Measurements from ENCODE around the gene OR9Q1. TPM values are rescaled to one million over a fixed set of nuclear protein-coding genes. Genes with fewer than 3 reads are reported as not detected.

OR9Q1 gene
- polyA plus RNA-seq, 2 donors: not detected

DNA sequence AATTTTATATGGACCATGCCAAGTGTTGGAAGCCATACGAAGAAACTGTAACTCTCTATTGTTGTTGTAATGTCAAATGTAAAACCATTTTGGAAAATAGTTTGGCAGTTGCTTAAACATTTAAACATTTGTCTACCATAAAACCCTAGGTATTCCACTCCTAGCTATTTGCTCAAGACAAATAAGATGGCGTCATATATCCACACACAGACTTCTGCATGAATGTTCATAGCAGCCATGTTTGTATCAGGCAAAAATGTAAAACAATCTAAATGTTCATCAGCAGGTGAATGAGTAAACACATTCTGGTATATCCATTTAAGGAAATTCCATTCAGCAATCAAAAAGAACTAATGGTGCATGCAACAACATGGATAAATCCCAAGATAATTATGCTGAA, 73.8 kb downstream of the OR9Q1 start:
- Histone ChIP-seq H3K36me3 (ENCODE audit: control insufficient read depth in 2 of 2, insufficient read depth in 2 of 2, low read length in 1 of 2) (no peaks in the 10 kb centered on the region), H3K4me1 (ENCODE audit: control insufficient read depth in 2 of 2, insufficient read depth in 2 of 2, low read length in 1 of 2) (no peaks in the 10 kb centered on the region), H3K27ac (ENCODE audit: low read depth in 2 of 2, low read length in 1 of 2) (no peak overlapping the region), H3K27me3 (ENCODE audit: control insufficient read depth in 1 of 2, insufficient read depth in 2 of 2, low read length in 2 of 2) (no peaks in the 10 kb centered on the region), H3K9me3 (ENCODE audit: control insufficient read depth in 2 of 2, insufficient read depth in 1 of 2, low read depth in 1 of 2, low read length in 1 of 2) (no peaks in the 10 kb centered on the region), H3K4me3 (ENCODE audit: low read depth in 1 of 2, low read length in 2 of 2) (no peak overlapping the region)
- WGBS, 2 donors: 71 to 77% methylated on average over 2 of the region's 2 CpGs

GRCh38 chr11:58121096-58121495, 97.4 kb downstream of the OR9Q1 start:
- no peak overlapping the region for H3K27ac ChIP-seq (ENCODE audit: low read depth in 2 of 2, low read length in 1 of 2)
- no peaks in the 10 kb centered on the region for H3K27me3 ChIP-seq (ENCODE audit: control insufficient read depth in 1 of 2, insufficient read depth in 2 of 2, low read length in 2 of 2)
- WGBS, 2 donors: 73 to 76% methylated on average over 1 of the region's 1 CpG
- no peaks in the 10 kb centered on the region for H3K36me3 ChIP-seq (ENCODE audit: control insufficient read depth in 2 of 2, insufficient read depth in 2 of 2, low read length in 1 of 2)
- H3K9me3 ChIP-seq (ENCODE audit: control insufficient read depth in 2 of 2, insufficient read depth in 1 of 2, low read depth in 1 of 2, low read length in 1 of 2): peaks cover 0 to 5% of the 10 kb centered on the region in 2 donors
- no peak overlapping the region for H3K4me3 ChIP-seq (ENCODE audit: low read depth in 1 of 2, low read length in 2 of 2)
- H3K4me1 ChIP-seq (ENCODE audit: control insufficient read depth in 2 of 2, insufficient read depth in 2 of 2, low read length in 1 of 2): no peaks in the 10 kb centered on the region

DNA sequence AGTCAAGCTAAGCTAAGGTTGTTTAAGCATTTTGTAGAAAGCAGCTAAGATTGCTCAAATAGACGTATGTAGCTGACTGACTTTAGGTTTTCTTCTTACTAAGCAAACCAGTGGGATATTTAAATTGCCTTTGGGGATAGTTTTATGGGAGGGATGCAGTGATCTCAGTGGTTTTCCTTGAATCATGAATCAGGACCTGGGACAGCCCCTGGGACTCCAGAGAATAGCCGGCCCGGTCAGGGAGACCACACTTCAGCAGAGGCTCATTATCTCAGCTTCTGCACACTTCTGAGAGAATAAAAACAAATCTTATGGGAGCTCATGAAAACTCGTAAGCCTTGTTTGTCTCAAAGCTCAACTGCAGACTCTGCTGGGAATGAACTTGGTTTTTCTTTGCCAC, 101.8 kb downstream of the OR9Q1 start, which contains the start of gene OR9I1:
OR9I1 (minus strand) TSS at position 62 of the 400 bp plus-strand sequence. CDS start 6,086 bp downstream, outside the sequence.
- Histone ChIP-seq H3K4me1 (ENCODE audit: control insufficient read depth in 2 of 2, insufficient read depth in 2 of 2, low read length in 1 of 2) (no peaks in the 10 kb centered on the region), H3K4me3 (ENCODE audit: low read depth in 1 of 2, low read length in 2 of 2) (no peak within 1 kb of the TSS), H3K36me3 (ENCODE audit: control insufficient read depth in 2 of 2, insufficient read depth in 2 of 2, low read length in 1 of 2) (no peaks in the 10 kb centered on the region), H3K27ac (ENCODE audit: low read depth in 2 of 2, low read length in 1 of 2) (no peak within 1 kb of the TSS), H3K27me3 (ENCODE audit: control insufficient read depth in 1 of 2, insufficient read depth in 2 of 2, low read length in 2 of 2) (no peaks in the 10 kb centered on the region), H3K9me3 (ENCODE audit: control insufficient read depth in 2 of 2, insufficient read depth in 1 of 2, low read depth in 1 of 2, low read length in 1 of 2) (no peaks in the 10 kb centered on the region)
- WGBS, 2 donors: 56% methylated on average over 4 of the region's 4 CpGs

GRCh38 chr11:58127350-58127749, 103.7 kb downstream of the OR9Q1 start:
- no peak overlapping the region for H3K4me3 ChIP-seq (ENCODE audit: low read depth in 1 of 2, low read length in 2 of 2)
- no peaks in the 10 kb centered on the region for H3K36me3 ChIP-seq (ENCODE audit: control insufficient read depth in 2 of 2, insufficient read depth in 2 of 2, low read length in 1 of 2)
- H3K27ac ChIP-seq (ENCODE audit: low read depth in 2 of 2, low read length in 1 of 2): no peak overlapping the region
- H3K9me3 ChIP-seq (ENCODE audit: control insufficient read depth in 2 of 2, insufficient read depth in 1 of 2, low read depth in 1 of 2, low read length in 1 of 2): no peaks in the 10 kb centered on the region
- no peaks in the 10 kb centered on the region for H3K4me1 ChIP-seq (ENCODE audit: control insufficient read depth in 2 of 2, insufficient read depth in 2 of 2, low read length in 1 of 2)
- H3K27me3 ChIP-seq (ENCODE audit: control insufficient read depth in 1 of 2, insufficient read depth in 2 of 2, low read length in 2 of 2): no peaks in the 10 kb centered on the region

DNA sequence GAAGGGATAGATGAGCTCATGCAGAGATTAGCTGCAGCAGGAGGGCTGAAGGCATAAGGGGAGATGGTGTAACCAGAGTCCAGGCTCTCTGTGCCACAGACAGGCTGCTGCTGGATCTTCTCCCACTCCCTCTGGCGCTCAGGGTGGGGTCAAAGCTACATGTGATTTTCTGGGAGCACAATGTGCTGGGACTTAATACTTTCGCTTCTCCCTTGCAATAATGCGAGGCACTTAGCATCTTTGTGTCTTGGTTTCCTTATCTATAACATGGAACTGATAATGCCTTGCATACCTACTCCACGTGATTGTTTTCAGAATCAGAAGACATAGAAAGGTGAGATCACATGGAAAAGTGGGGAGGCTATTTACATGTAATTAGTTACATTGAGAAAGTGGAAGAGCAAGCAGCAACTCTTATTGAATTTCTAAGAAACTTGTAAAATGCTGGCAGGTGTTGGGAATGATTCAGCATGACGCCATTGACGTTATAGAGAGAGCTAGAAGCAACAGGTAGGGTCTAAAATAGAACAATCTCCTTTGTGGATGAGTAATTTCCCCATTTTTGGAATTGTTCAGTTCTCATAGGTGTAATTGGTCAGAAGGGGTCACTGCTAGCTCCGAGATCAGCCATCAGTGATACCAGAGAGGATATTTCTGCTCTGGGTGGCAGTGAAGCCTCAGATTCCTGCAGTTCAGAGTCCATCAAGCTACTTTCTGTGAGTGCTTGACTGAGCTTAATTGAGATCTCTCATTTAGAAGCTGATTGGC, 109.8 kb downstream of the OR9Q1 start:
- WGBS, 2 donors: 48 to 60% methylated on average over 7 of the region's 7 CpGs
- Histone ChIP-seq H3K36me3 (ENCODE audit: control insufficient read depth in 2 of 2, insufficient read depth in 2 of 2, low read length in 1 of 2) (no peaks in the 10 kb centered on the region), H3K27me3 (ENCODE audit: control insufficient read depth in 1 of 2, insufficient read depth in 2 of 2, low read length in 2 of 2) (no peaks in the 10 kb centered on the region), H3K4me1 (ENCODE audit: control insufficient read depth in 2 of 2, insufficient read depth in 2 of 2, low read length in 1 of 2) (no peaks in the 10 kb centered on the region), H3K27ac (ENCODE audit: low read depth in 2 of 2, low read length in 1 of 2) (no peak overlapping the region), H3K4me3 (ENCODE audit: low read depth in 1 of 2, low read length in 2 of 2) (no peak overlapping the region), H3K9me3 (ENCODE audit: control insufficient read depth in 2 of 2, insufficient read depth in 1 of 2, low read depth in 1 of 2, low read length in 1 of 2) (no peaks in the 10 kb centered on the region)

DNA sequence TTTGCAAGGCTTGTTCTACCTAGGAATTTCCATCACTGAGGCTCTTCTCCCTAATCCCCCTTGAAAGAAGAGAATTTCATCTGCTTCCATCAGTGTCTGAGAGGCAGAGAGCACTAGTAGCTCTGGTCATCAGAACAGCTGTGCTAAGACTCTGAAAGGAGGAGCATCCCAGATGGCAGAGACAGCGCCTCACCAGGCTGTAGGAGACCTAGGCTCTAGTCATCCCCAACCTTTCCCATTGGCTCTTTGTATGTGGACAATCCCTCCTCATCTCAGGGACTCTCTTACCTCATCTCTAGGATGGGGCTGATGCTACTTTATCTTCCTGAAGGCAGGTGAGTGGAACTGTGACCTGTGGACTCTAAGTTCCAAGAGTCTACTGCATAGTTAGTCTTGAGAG, 110.5 kb downstream of the OR9Q1 start:
- Histone ChIP-seq H3K4me3 (ENCODE audit: low read depth in 1 of 2, low read length in 2 of 2) (no peak overlapping the region), H3K27me3 (ENCODE audit: control insufficient read depth in 1 of 2, insufficient read depth in 2 of 2, low read length in 2 of 2) (no peaks in the 10 kb centered on the region), H3K27ac (ENCODE audit: low read depth in 2 of 2, low read length in 1 of 2) (no peak overlapping the region), H3K9me3 (ENCODE audit: control insufficient read depth in 2 of 2, insufficient read depth in 1 of 2, low read depth in 1 of 2, low read length in 1 of 2) (no peaks in the 10 kb centered on the region), H3K36me3 (ENCODE audit: control insufficient read depth in 2 of 2, insufficient read depth in 2 of 2, low read length in 1 of 2) (no peaks in the 10 kb centered on the region), H3K4me1 (ENCODE audit: control insufficient read depth in 2 of 2, insufficient read depth in 2 of 2, low read length in 1 of 2) (no peaks in the 10 kb centered on the region)
- WGBS, 2 donors: 87 to 95% methylated on average over 1 of the region's 1 CpG

GRCh38 chr11:58135171-58135570, 111.5 kb downstream of the OR9Q1 start:
- Histone ChIP-seq H3K4me3 (ENCODE audit: low read depth in 1 of 2, low read length in 2 of 2) (no peak overlapping the region), H3K27ac (ENCODE audit: low read depth in 2 of 2, low read length in 1 of 2) (no peak overlapping the region), H3K9me3 (ENCODE audit: control insufficient read depth in 2 of 2, insufficient read depth in 1 of 2, low read depth in 1 of 2, low read length in 1 of 2) (no peaks in the 10 kb centered on the region), H3K4me1 (ENCODE audit: control insufficient read depth in 2 of 2, insufficient read depth in 2 of 2, low read length in 1 of 2) (no peaks in the 10 kb centered on the region), H3K36me3 (ENCODE audit: control insufficient read depth in 2 of 2, insufficient read depth in 2 of 2, low read length in 1 of 2) (no peaks in the 10 kb centered on the region), H3K27me3 (ENCODE audit: control insufficient read depth in 1 of 2, insufficient read depth in 2 of 2, low read length in 2 of 2) (no peaks in the 10 kb centered on the region)
- WGBS, 2 donors: 81 to 95% methylated on average over 1 of the region's 1 CpG

GRCh38 chr11:58142761-58143160, 119.1 kb downstream of the OR9Q1 start:
- WGBS, 2 donors: 60 to 65% methylated on average over 1 of the region's 1 CpG
- H3K27me3 ChIP-seq (ENCODE audit: control insufficient read depth in 1 of 2, insufficient read depth in 2 of 2, low read length in 2 of 2): no peaks in the 10 kb centered on the region
- H3K4me1 ChIP-seq (ENCODE audit: control insufficient read depth in 2 of 2, insufficient read depth in 2 of 2, low read length in 1 of 2): no peaks in the 10 kb centered on the region
- H3K27ac ChIP-seq (ENCODE audit: low read depth in 2 of 2, low read length in 1 of 2): no peak overlapping the region
- H3K4me3 ChIP-seq (ENCODE audit: low read depth in 1 of 2, low read length in 2 of 2): no peak overlapping the region
- H3K36me3 ChIP-seq (ENCODE audit: control insufficient read depth in 2 of 2, insufficient read depth in 2 of 2, low read length in 1 of 2): no peaks in the 10 kb centered on the region
- H3K9me3 ChIP-seq (ENCODE audit: control insufficient read depth in 2 of 2, insufficient read depth in 1 of 2, low read depth in 1 of 2, low read length in 1 of 2): no peaks in the 10 kb centered on the region

GRCh38 chr11:58152781-58153180, 129.1 kb downstream of the OR9Q1 start:
- 58 to 67% methylated on average over 3 of the region's 3 CpGs for WGBS, 2 donors
- Histone ChIP-seq H3K4me1 (ENCODE audit: control insufficient read depth in 2 of 2, insufficient read depth in 2 of 2, low read length in 1 of 2) (no peaks in the 10 kb centered on the region), H3K36me3 (ENCODE audit: control insufficient read depth in 2 of 2, insufficient read depth in 2 of 2, low read length in 1 of 2) (no peaks in the 10 kb centered on the region), H3K9me3 (ENCODE audit: control insufficient read depth in 2 of 2, insufficient read depth in 1 of 2, low read depth in 1 of 2, low read length in 1 of 2) (no peaks in the 10 kb centered on the region), H3K4me3 (ENCODE audit: low read depth in 1 of 2, low read length in 2 of 2) (no peak overlapping the region), H3K27me3 (ENCODE audit: control insufficient read depth in 1 of 2, insufficient read depth in 2 of 2, low read length in 2 of 2) (no peaks in the 10 kb centered on the region), H3K27ac (ENCODE audit: low read depth in 2 of 2, low read length in 1 of 2) (no peak overlapping the region)

GRCh38 chr11:58164389-58164788, 140.7 kb downstream of the OR9Q1 start:
- WGBS, 2 donors: 63 to 73% methylated on average over 4 of the region's 4 CpGs
- Histone ChIP-seq H3K27me3 (ENCODE audit: control insufficient read depth in 1 of 2, insufficient read depth in 2 of 2, low read length in 2 of 2) (no peaks in the 10 kb centered on the region), H3K27ac (ENCODE audit: low read depth in 2 of 2, low read length in 1 of 2) (peak overlapping the region in 1 of 2 donors; percentile 28)

More at GRCh38 chr11:58164389-58164788, 140.7 kb downstream of the OR9Q1 start:
- no peaks in the 10 kb centered on the region for H3K36me3 ChIP-seq (ENCODE audit: control insufficient read depth in 2 of 2, insufficient read depth in 2 of 2, low read length in 1 of 2)
- peaks cover 0 to 2% of the 10 kb centered on the region in 2 donors for H3K4me1 ChIP-seq (ENCODE audit: control insufficient read depth in 2 of 2, insufficient read depth in 2 of 2, low read length in 1 of 2)
- no peak overlapping the region for H3K4me3 ChIP-seq (ENCODE audit: low read depth in 1 of 2, low read length in 2 of 2)
- H3K9me3 ChIP-seq (ENCODE audit: control insufficient read depth in 2 of 2, insufficient read depth in 1 of 2, low read depth in 1 of 2, low read length in 1 of 2): no peaks in the 10 kb centered on the region
